ENCODE results near the gene KLHL7. TPM values are rescaled to one million over a fixed set of nuclear protein-coding genes. Genes with fewer than 3 reads are reported as not detected.

The KLHL7 gene
- total RNA-seq, 1 experiment from 2014 or later = 20.6 TPM

- H3K9me3 ChIP-seq (ENCODE audit: control insufficient read depth in 1 of 2, insufficient read depth in 1 of 2, low read depth in 1 of 2, low read length in 2 of 2) = no peaks in the 10 kb centered on the region
These were observed 17.4 kb downstream of the KLHL7 start for GRCh38 chr7:23123007-23123406.

More at GRCh38 chr7:23123007-23123406, 17.4 kb downstream of the KLHL7 start:
- ATAC-seq (no peak), DNase-seq (ENCODE audit: low read depth, low spot score) (no peak)
- Histone ChIP-seq H3K4me3 (replicated peaks in 1 of 2; ENCODE audit: low read depth in 1 of 2, low read length in 2 of 2) (no peak overlapping the region), H3K9ac (ENCODE audit: low read length) (no peak overlapping the region), H3K4me2 (ENCODE audit: low read length) (no peak overlapping the region), H3K27ac (ENCODE audit: low read depth, low read length) (no peak overlapping the region), H3K27me3 (ENCODE audit: insufficient read depth, low read length) (no peaks in the 10 kb centered on the region), H3K36me3 (ENCODE audit: control insufficient read depth in 1 of 2, insufficient read depth in 2 of 2, low read length in 2 of 2) (peaks cover 0 to 6% of the 10 kb centered on the region in 2 experiments; a peak in 1 of 4 replicates), H2AFZ (ENCODE audit: low read depth, low read length, poor library complexity, severe bottlenecking) (no peak overlapping the region), H3K9me2 (ENCODE audit: insufficient read depth) (no peaks in the 10 kb centered on the region), H3K79me2 (ENCODE audit: insufficient read depth, low read length) (no peaks in the 10 kb centered on the region), H4K20me1 (ENCODE audit: insufficient read depth) (no peaks in the 10 kb centered on the region), H3K4me1 (ENCODE audit: control insufficient read depth in 1 of 2, insufficient read depth in 2 of 2, low read length in 2 of 2) (no peaks in the 10 kb centered on the region)
- CTCF ChIA-PET = no interaction called here
- intact Hi-C loops (cut with micrococcal nuclease) = no loop called here
- no TSS peak for BruUV-seq (replicated peaks)
- TF ChIP-seq EZH2phosphoT487 (IDR thresholded peaks at IDR 0.05; ENCODE audit: borderline replicate concordance) (no peak), POLR2AphosphoS5 (IDR thresholded peaks at IDR 0.05; ENCODE audit: low read depth, low read length) (no peak), MAX (IDR thresholded peaks at IDR 0.05) (no peak), EZH2 (IDR thresholded peaks at IDR 0.05) (no peak), TCF7L2 (IDR thresholded peaks at IDR 0.05; ENCODE audit: borderline replicate concordance, extremely low read depth, insufficient read depth, insufficient read length) (no peak), POLR2A (IDR thresholded peaks at IDR 0.05; ENCODE audit: borderline replicate concordance, extremely low read depth, insufficient read depth, insufficient read length) (no peak), ZBTB33 (IDR thresholded peaks at IDR 0.05; ENCODE audit: extremely low read depth, insufficient replicate concordance, low read length) (no peak), SP1 (IDR thresholded peaks at IDR 0.05; ENCODE audit: low read depth) (no peak), FOSL1 (IDR thresholded peaks at IDR 0.05; ENCODE audit: low read depth) (no peak), CTCF (IDR thresholded peaks at IDR 0.05 in 2 of 3, conservative IDR thresholded peaks at IDR 0.05 in 1 of 3; ENCODE audit: borderline replicate concordance in 1 of 3, insufficient read depth in 1 of 3, low read depth in 2 of 3, low read length in 2 of 3) (no peak), SIN3A (IDR thresholded peaks at IDR 0.05; ENCODE audit: low read depth) (no peak), YY1 (IDR thresholded peaks at IDR 0.05; ENCODE audit: extremely low read depth, insufficient replicate concordance, low read depth, low read length) (no peak), JUND (IDR thresholded peaks at IDR 0.05) (no peak)
- RAD21 ChIA-PET (ENCODE audit: low non-redundant PET in 1 of 2, low total read pairs in 2 of 2, uncharacterized antibody in 2 of 2, unreplicated experiment in 2 of 2) = interaction anchor here in 1 of 2 experiments (0.6 kb wide), 1 partner anchor 59 kb away, joined by 3 read pairs; no protein-coding TSS in a partner anchor
- POLR2A ChIA-PET = no interaction called here

All from HCT116 (cell line).